ENCODE measurements around the gene SPATA3.
A peak's percentile ranks its signal among the peaks of the same experiment; 100 is the strongest.

SPATA3 gene

GRCh38 chr2:231051116-231051515, 55.2 kb downstream of the SPATA3 start:
- DNase-seq, result no peak

GRCh38 chr2:231052494-231053451, 56.9 kb downstream of the SPATA3 start:
- DNase-seq, result peak in 1 of 2 experiments; percentile 46

- no peak for DNase-seq
Measured at GRCh38 chr2:231053846-231054245, 57.9 kb downstream of the SPATA3 start.

- DNase-seq, result peak; percentile 40 to 53
Measured at GRCh38 chr2:231056453-231057416, 60.8 kb downstream of the SPATA3 start, which contains the start of gene PSMD1. TSS of gene PSMD1 (plus strand) at chr2:231056867. CDS start at chr2:231057026, 159 bp downstream.

GRCh38 chr2:231057590-231057989, 61.7 kb downstream of the SPATA3 start:
- DNase-seq, result no peak
